Immature natural killer cell (primary cell): ENCODE results near the gene FAAP100. TPM values are rescaled to one million over a fixed set of nuclear protein-coding genes. Genes with fewer than 3 reads are reported as not detected.

Source experiments
- DNase-seq, 3 donors: peaks; one replicate each; pipeline ENCODE4 v3.0.0; 2022; ENCODE audit warnings: mixed read lengths in 1 of 3
- H3K27ac Mint-ChIP-seq, 6 donors: one replicate each; pipeline ENCODE4 v1.8.0; 2020; ENCODE audit warnings: mixed read lengths in 6 of 6, mild to moderate bottlenecking in 5 of 6, inconsistent platforms in 4 of 6, moderate library complexity in 3 of 6
- H3K27me3 Mint-ChIP-seq, 3 donors: one replicate each; pipeline ENCODE4 v1.8.0; 2020 to 2021; ENCODE audit warnings: low read depth in 3 of 3, mild to moderate bottlenecking in 3 of 3, mixed read lengths in 3 of 3, moderate library complexity in 3 of 3, inconsistent platforms in 1 of 3
- H3K36me3 Mint-ChIP-seq, 3 donors: one replicate each; pipeline ENCODE4 v1.8.0; 2020; ENCODE audit warnings: mixed read lengths in 3 of 3, inconsistent platforms in 2 of 3, mild to moderate bottlenecking in 2 of 3
- H3K4me1 Mint-ChIP-seq, 2 donors: one replicate each; pipeline ENCODE4 v1.8.0; 2020; ENCODE audit warnings: inconsistent platforms in 2 of 2, mild to moderate bottlenecking in 2 of 2, mixed read lengths in 2 of 2, moderate library complexity in 1 of 2
- H3K4me3 Mint-ChIP-seq, 5 donors: one replicate each; pipeline ENCODE4 v1.8.0; 2020; ENCODE audit warnings: mild to moderate bottlenecking in 5 of 5, mixed read lengths in 5 of 5, inconsistent platforms in 3 of 5, moderate library complexity in 3 of 5
- H3K9me3 Mint-ChIP-seq, 6 donors: one replicate each; pipeline ENCODE4 v1.8.0; 2020; ENCODE audit warnings: mild to moderate bottlenecking in 6 of 6, mixed read lengths in 6 of 6, inconsistent platforms in 4 of 6, moderate library complexity in 3 of 6
- polyA plus RNA-seq, 3 donors: library from polyadenylated mRNA; unstranded; fragments of 300-500 nt; fragmentation: Illumina TruSeq; gene quantifications; one replicate each; pipeline ENCODE4 v1.2.3, GENCODE V29; 2021

The FAAP100 gene
- polyA plus RNA-seq, 3 donors from 2014 or later, result 11.4 to 25.0 (median 14.5) TPM

DNA sequence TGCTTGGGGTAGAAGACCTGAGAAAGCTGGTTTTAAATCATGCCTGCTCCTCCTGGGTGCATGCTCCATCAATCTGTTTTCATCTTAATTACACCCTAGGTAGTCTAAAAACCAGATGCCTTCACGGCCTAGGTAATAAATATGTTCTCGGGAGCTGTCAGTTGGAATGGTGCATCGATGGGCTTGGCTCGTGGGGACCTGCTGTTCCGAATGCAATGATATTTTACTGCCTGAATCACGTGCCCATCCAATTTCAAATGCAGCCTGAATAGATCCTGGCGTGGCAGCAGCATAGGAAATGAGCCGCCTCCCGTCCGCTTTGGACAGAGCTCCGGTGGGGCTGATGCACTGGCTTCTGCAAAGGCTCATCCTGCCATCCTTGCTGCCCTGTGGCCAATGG is 18.8 kb upstream of the FAAP100 start:
- H3K36me3 Mint-ChIP-seq, result peaks cover 4 to 36% (median 7%) of the 10 kb centered on the region in 3 donors
- H3K27me3 Mint-ChIP-seq, result peaks cover 0 to 1% (median 0%) of the 10 kb centered on the region in 3 donors
- no peaks in the 10 kb centered on the region for H3K4me1 Mint-ChIP-seq
- no peak overlapping the region for H3K27ac Mint-ChIP-seq
- no peaks in the 10 kb centered on the region for H3K9me3 Mint-ChIP-seq
- no peak overlapping the region for H3K4me3 Mint-ChIP-seq
- no peak for DNase-seq

DNA sequence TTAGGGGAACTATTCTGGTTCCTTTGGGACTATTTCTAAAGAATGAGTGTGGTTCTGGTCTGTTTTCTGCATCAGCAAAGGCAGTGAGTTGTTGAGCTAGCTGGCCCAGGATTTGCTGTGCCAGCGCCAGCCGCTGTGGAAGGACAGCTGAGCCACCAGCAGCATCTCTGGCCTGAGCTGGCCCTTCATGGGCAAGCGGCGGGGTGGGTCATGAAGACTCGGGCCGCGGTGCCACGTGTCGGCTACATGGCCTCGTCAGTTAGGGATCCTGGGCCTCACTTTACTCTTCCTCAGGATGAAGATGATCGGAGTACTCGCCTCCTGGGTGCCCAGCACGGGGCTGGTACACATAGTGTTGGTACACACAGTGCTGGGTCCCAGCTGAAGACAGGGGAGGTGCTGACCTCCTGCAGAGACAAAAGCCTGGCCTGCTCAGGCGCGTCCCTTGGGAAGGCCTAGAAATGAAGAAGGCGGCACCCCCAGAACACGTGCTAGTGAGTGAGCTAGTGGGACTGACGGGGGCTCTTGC is 17.9 kb upstream of the FAAP100 start:
- Mint-ChIP-seq H3K4me3 (no peak overlapping the region), H3K4me1 (peaks cover 0 to 2% of the 10 kb centered on the region in 2 donors), H3K9me3 (no peaks in the 10 kb centered on the region), H3K27ac (no peak overlapping the region), H3K36me3 (peaks cover 7 to 38% (median 9%) of the 10 kb centered on the region in 3 donors), H3K27me3 (peaks cover 0 to 1% (median 0%) of the 10 kb centered on the region in 3 donors)
- no peak for DNase-seq

DNA sequence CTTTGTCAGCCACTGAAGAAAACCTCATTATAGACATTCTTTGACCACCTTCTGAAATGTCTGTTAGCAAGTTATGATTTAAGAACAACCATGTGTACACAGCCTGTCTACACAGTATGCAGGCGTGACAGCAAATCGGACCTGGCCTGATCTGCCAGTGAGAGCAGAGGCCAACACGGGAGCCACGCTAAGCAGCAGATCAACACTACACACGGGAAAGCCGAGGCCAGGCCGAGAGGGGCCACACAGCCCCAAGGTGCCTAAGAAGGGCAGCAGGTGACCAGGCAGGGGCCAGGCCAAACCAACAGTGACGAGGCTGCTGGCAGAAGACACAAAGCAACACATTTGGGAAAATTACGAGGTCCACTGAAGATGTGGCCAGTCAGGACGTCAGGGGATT is 16.3 kb upstream of the FAAP100 start:
- Mint-ChIP-seq H3K4me1 (peaks cover 0 to 2% of the 10 kb centered on the region in 2 donors), H3K9me3 (no peaks in the 10 kb centered on the region), H3K27me3 (peaks cover 0 to 1% (median 0%) of the 10 kb centered on the region in 3 donors), H3K4me3 (no peak overlapping the region), H3K27ac (no peak overlapping the region), H3K36me3 (peaks cover 7 to 38% (median 9%) of the 10 kb centered on the region in 3 donors)
- no peak for DNase-seq

DNA sequence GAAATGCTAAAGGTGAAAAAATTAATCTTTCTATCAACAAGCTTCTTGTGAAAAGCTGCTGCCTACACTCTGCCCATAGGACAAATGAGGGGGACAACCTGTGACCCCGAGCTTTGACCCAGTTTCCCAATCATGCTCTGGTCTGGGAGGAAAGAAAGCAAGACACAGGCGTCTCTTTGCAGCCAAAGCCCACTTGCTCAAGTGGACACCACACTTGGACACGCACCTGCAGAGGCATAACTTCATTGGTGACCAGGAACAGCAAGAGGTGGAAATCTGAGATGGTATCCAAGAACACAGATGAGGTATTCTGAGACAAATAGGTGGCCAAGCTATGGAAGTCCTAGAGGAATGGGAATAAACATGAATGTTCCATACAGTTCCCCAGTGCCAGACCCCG is 15.0 kb upstream of the FAAP100 start:
- Mint-ChIP-seq H3K27ac (no peak overlapping the region), H3K27me3 (peaks cover 0 to 1% (median 0%) of the 10 kb centered on the region in 3 donors), H3K4me1 (peaks cover 0 to 2% of the 10 kb centered on the region in 2 donors), H3K4me3 (no peak overlapping the region), H3K36me3 (peaks cover 7 to 42% (median 9%) of the 10 kb centered on the region in 3 donors), H3K9me3 (no peaks in the 10 kb centered on the region)
- no peak for DNase-seq

DNA sequence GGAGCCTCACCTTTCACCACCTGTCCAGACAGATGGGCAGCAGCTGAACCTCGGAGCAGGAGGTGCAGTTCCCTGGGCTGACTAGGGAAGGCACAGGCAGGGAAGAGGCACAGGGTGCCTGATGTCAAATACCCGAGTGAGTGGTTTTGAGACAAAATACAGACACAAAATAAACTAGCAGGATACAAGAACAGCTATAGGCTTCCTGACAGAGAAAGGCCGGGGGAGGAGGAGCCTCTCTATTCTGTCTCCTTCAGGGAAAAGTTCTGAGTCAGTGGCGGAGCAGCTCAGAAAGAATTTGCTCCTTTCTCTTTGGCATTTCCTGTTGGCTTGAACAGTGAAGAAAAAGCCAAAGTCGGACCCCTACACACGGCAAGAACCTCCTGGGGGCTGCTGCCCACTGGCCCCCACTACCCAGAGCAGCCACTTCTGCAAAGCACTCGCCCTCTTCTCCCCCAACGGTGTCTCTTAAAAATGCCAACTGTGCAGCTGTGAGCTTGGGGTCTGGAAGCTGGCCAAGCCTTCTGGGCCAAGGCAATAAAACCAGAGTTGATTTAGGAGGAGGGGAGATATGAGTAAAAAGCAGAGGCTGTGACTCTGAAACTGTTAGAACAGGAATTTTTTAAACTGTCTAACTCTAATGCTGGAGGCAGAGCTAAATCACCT is 14.4 kb upstream of the FAAP100 start:
- no peak for DNase-seq
- Mint-ChIP-seq H3K36me3 (peaks cover 7 to 42% (median 9%) of the 10 kb centered on the region in 3 donors), H3K9me3 (no peaks in the 10 kb centered on the region), H3K27ac (peak overlapping the region in 1 of 6 donors; percentile 8), H3K4me3 (no peak overlapping the region), H3K27me3 (peaks cover 0 to 1% (median 0%) of the 10 kb centered on the region in 3 donors), H3K4me1 (peaks cover 0 to 2% of the 10 kb centered on the region in 2 donors)

DNA sequence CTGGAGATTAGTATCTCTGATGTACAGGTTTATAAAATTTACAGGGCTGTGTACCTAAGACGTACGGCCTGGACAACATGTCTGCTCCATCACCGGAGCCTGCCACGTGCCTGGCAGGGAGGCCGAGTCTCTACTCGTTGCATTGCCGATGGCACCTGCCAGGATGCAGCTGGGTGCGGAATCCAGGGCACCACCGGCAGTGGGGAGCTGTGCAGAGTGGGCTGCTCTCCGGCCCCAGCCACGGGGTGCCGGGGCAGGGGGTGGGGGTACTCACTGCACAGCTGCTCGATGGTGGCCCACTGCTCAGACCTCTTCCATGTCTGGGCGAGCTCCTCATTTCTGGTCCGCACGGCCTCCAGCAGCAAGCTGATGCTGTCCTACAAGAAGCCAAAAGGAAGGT is 13.1 kb upstream of the FAAP100 start:
- peaks cover 7 to 44% (median 12%) of the 10 kb centered on the region in 3 donors for H3K36me3 Mint-ChIP-seq
- peaks cover 0 to 3% (median 0%) of the 10 kb centered on the region in 3 donors for H3K27me3 Mint-ChIP-seq
- no peak overlapping the region for H3K4me3 Mint-ChIP-seq
- peaks cover 0 to 2% of the 10 kb centered on the region in 2 donors for H3K4me1 Mint-ChIP-seq
- no peaks in the 10 kb centered on the region for H3K9me3 Mint-ChIP-seq
- H3K27ac Mint-ChIP-seq, result no peak overlapping the region
- no peak for DNase-seq

DNA sequence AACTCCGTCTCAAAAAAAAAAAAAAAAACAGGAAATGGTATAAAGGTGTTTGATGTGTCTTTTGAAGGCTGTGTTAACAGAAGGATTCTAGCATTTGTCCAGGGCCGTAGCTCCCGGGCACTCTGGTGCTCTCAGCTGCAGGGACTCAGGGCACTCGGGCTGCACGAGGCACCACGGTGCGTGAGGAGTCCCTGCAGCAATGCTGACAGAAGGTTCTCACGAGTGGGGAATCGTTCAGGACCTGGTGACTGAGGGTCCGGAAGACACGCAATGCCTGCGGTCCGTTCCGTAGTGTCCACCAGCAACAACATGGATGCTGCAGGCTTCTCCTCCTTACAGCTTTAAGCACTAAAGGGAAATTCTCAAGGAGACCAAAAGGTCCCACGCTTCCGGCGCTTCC is 12.6 kb upstream of the FAAP100 start:
- no peak for DNase-seq
- H3K36me3 Mint-ChIP-seq, result peaks cover 7 to 44% (median 12%) of the 10 kb centered on the region in 3 donors
- H3K27me3 Mint-ChIP-seq, result peaks cover 0 to 3% (median 0%) of the 10 kb centered on the region in 3 donors
- no peaks in the 10 kb centered on the region for H3K9me3 Mint-ChIP-seq
- no peak overlapping the region for H3K4me3 Mint-ChIP-seq
- H3K27ac Mint-ChIP-seq, result no peak overlapping the region
- peaks cover 0 to 2% of the 10 kb centered on the region in 2 donors for H3K4me1 Mint-ChIP-seq

DNA sequence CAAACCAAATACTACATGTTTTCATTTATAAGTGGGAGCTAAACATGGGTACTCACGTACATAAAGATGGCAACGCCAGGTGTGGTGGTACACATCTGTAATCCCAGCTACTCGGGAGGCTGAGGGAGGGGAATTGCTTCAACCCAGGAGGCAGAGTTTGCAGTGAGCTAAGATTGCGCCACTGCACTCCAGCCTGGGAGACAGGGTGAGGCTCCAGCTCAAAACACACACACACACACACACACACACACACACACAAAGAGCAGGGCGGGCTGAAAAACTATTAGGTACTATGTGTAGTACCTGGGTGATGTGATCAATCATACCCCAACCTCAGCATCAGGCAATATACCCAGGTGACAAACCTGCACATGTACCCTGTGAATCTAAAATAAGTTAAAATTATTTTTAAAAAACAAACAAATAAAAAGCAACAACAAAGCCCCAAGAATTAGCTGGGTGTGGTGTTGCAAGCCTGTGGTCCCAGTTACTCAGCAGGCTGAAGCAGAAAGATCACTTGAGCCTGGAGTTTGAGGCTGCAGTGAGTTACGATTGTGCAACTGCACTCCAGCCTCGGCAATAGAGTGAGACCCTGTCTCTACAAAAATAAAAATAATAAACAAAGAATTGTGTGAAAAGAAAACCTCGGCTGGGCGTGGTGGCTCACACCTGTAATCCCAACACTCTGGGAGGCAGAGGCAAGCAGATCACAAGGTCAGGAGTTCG is 11.9 kb upstream of the FAAP100 start:
- peaks cover 0 to 3% (median 0%) of the 10 kb centered on the region in 3 donors for H3K27me3 Mint-ChIP-seq
- DNase-seq, result no peak
- no peak overlapping the region for H3K27ac Mint-ChIP-seq
- H3K9me3 Mint-ChIP-seq, result no peaks in the 10 kb centered on the region
- no peak overlapping the region for H3K4me3 Mint-ChIP-seq
- H3K4me1 Mint-ChIP-seq, result peaks cover 0 to 2% of the 10 kb centered on the region in 2 donors
- peaks cover 7 to 44% (median 12%) of the 10 kb centered on the region in 3 donors for H3K36me3 Mint-ChIP-seq

DNA sequence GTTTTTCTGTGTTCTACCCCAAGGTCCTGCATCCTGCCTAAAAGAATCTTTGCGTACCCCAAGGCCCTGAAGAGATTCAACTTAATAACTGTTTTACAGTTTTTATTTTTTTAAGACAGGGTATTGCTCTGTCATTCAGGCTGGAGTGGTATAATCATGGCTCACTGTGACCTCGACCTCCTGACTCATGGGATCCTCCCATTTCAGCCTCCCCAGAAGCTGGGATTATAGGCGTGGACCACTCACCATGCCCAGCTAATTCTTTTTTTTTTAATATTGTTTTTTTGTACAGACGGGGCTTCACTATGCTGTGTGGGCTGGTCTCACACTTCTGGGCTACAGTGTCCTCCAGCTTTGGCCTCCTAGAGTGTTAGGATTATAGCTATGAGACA is 9.3 kb upstream of the FAAP100 start:
- Mint-ChIP-seq H3K27me3 (peaks cover 0 to 1% (median 0%) of the 10 kb centered on the region in 3 donors), H3K27ac (peak overlapping the region in 1 of 6 donors; percentile 2), H3K9me3 (no peaks in the 10 kb centered on the region), H3K36me3 (peaks cover 7 to 33% (median 12%) of the 10 kb centered on the region in 3 donors), H3K4me1 (peaks cover 0 to 2% of the 10 kb centered on the region in 2 donors), H3K4me3 (no peak overlapping the region)
- no peak for DNase-seq

DNA sequence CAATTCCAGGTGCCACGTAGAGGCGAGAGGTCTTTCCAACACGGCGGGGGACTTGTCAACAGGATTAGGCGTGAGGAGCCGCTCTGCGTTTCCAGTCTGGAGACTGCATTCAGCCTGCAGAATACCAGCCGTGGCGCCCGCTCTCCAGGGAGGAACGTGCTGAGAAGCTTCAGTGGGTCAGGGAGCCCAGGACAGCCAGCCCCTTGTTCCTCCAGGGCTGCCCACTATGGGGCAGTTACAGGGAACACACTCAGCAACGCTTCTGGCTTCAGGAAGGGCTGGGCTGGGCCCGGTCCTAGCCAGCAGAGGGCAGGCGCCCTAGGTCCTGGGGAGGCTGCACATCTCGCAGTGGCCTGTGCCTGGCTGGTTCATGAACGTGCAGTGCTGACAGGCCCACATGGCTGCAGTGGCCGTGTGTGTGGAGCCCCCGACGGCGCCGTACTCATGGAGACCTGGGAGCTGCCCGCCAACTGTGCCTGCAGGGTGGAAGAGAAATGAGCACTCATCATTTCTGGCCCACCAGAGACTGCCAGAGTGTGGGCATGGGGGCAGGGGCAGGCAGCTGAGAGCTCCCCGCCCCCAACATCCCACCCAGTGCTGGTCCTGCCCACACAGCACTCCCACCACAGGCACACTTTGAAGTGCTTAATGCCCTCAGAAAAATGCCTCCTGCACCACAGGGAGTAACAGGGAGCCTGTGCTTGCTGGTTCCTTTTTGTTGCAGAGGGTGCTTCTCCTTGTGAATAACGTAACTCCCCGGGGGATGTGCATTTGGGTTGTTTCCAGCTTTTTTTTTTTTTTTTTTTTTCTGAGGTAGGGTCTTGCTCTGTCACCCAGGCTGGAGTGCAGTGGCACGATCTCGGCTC is 7.0 kb upstream of the FAAP100 start:
- no peak for DNase-seq
- Mint-ChIP-seq H3K4me3 (no peak overlapping the region), H3K9me3 (no peaks in the 10 kb centered on the region), H3K27ac (no peak overlapping the region), H3K36me3 (peaks cover 4 to 19% (median 7%) of the 10 kb centered on the region in 3 donors), H3K4me1 (peaks cover 4 to 6% of the 10 kb centered on the region in 2 donors), H3K27me3 (peaks cover 0 to 2% (median 1%) of the 10 kb centered on the region in 3 donors)

DNA sequence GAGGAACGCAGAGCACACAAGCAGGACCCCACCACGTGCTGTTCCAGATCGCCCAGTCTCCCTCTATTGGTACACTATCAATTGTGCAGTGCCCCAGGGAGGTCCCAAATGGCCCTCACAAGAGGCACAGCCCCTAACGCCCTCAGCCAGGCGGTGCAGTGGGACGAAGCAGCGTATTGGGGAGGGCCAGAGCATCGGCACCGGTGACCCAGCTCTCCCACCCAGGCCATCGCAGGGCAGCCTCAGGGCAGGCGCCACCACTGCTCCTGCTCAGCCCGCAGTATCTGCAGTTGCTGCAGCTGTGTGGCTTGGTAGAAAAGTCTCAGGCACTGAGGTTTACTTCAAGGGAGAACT is 5.9 kb upstream of the FAAP100 start:
- Mint-ChIP-seq H3K4me3 (no peak overlapping the region), H3K27ac (no peak overlapping the region)

DNA sequence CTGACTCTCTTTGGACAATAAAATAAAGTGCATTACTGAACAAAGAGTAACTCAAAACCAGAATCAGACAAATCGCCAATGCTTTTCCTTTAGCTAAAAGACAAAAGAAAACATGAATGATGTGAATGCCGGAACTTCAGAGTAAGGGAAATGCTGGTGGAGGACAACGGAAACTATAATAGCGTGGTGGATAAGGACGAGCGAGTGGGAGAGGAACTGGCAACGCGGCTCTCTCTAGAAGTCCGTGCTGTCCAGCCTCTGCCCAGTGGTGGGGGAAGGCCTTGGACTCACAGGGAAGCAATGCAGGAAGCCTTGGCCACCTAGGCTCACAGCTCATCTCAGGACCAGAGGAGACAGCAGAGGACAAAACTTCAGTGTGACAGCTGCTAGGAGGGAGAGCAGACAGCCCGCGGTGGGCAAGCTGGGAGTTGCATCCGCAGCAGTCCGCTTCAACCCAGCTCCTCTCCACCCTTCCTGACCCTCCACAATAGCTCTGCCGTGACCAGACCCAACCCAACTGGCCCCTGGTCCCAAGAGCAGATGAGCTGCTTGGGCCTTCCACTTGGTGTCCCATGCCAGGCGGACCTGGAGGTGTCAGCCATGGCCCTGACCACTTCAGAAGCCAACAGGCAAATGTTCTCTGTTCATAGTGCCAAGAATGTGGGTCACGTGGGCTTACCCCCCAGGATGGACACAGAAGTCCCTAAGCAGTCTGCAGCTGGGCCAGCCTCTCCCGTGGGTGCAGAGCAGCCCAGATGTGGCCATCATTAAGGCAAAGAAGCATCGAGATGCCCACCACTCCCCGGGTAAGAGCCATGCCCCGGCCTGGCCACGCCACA is 5.3 kb upstream of the FAAP100 start:
- H3K27me3 Mint-ChIP-seq, result peaks cover 2 to 10% (median 3%) of the 10 kb centered on the region in 3 donors
- H3K9me3 Mint-ChIP-seq, result no peaks in the 10 kb centered on the region
- peaks cover 17 to 20% of the 10 kb centered on the region in 2 donors for H3K4me1 Mint-ChIP-seq
- H3K27ac Mint-ChIP-seq, result peak overlapping the region in 1 of 6 donors; percentile 20
- H3K36me3 Mint-ChIP-seq, result peaks cover 4 to 16% (median 7%) of the 10 kb centered on the region in 3 donors
- no peak for DNase-seq
- H3K4me3 Mint-ChIP-seq, result no peak overlapping the region

More for the DNA sequence above, 5.9 kb upstream of the FAAP100 start:
- DNase-seq, result no peak
- Mint-ChIP-seq H3K4me1 (peaks cover 15 to 16% of the 10 kb centered on the region in 2 donors), H3K36me3 (peaks cover 4 to 19% (median 7%) of the 10 kb centered on the region in 3 donors), H3K9me3 (no peaks in the 10 kb centered on the region), H3K27me3 (peaks cover 0 to 5% (median 2%) of the 10 kb centered on the region in 3 donors)
